CD4-positive, alpha-beta memory T cell (primary cell): Measurements from ENCODE around the gene KRTAP2-3. TPM values are rescaled to one million over a fixed set of nuclear protein-coding genes. Genes with fewer than 3 reads are reported as not detected.
"Not testable (repeated sequence)": the region's sequence is repeated elsewhere in the genome, so short reads cannot be mapped to it uniquely, and the experiment has no call there.

Experiments
- CTCF ChIA-PET: fragments of 350-600 bp; sonication (Branson Sonifier 250); formaldehyde crosslinking; loops from one replicate; lab custom pipeline; 2021; ENCODE audit warnings: inconsistent platforms; ENCODE audit not compliant: partially characterized antibody; lab: Charles Lee
- POLR2A ChIA-PET: fragments of 350-600 bp; sonication (Branson Sonifier 250); formaldehyde crosslinking; loops from one replicate; lab custom pipeline; 2021; ENCODE audit not compliant: partially characterized antibody; lab: Charles Lee
- DNase-seq, 5 donors: peaks; one replicate each; pipeline versions ENCODE4 v3.0.0 to v3.0.0-alpha.2; 2020 to 2022; ENCODE audit warnings: mixed read lengths in 1 of 5
- H3K27ac ChIP-seq: one replicate; pipeline ENCODE4 v1.7.0; 2013; ENCODE audit warnings: low read depth, low read length
- H3K27me3 ChIP-seq: 2 replicates; pipeline ENCODE4 v1.7.0; 2013; ENCODE audit warnings: mild to moderate bottlenecking, low read length, moderate library complexity; ENCODE audit not compliant: insufficient read depth
- H3K36me3 ChIP-seq: 2 replicates; pipeline ENCODE4 v1.7.0; 2013; ENCODE audit warnings: mild to moderate bottlenecking, low read length, moderate library complexity; ENCODE audit not compliant: insufficient read depth
- H3K4me1 ChIP-seq: 2 replicates; pipeline ENCODE4 v1.7.0; 2013; ENCODE audit warnings: mild to moderate bottlenecking, low read length, moderate library complexity; ENCODE audit not compliant: insufficient read depth
- H3K4me3 ChIP-seq, 2 donors: one replicate each; pipeline ENCODE4 v1.7.0; 2013; ENCODE audit warnings: low read length in 2 of 2, mild to moderate bottlenecking in 1 of 2
- H3K9me3 ChIP-seq, 2 donors: one replicate each; pipeline ENCODE4 v1.7.0; 2013; ENCODE audit warnings: low read length in 2 of 2, control low read depth in 1 of 2; ENCODE audit not compliant: control insufficient read depth in 1 of 2
- H3K27ac Mint-ChIP-seq, 7 donors: one replicate each; pipeline ENCODE4 v1.8.0; 2020 to 2021; ENCODE audit warnings: mixed read lengths in 7 of 7, mild to moderate bottlenecking in 6 of 7, inconsistent platforms in 3 of 7, moderate library complexity in 3 of 7
- H3K27me3 Mint-ChIP-seq, 2 donors: one replicate each; pipeline ENCODE4 v1.8.0; 2020 to 2021; ENCODE audit warnings: mixed read lengths in 2 of 2
- H3K36me3 Mint-ChIP-seq, 2 donors: one replicate each; pipeline ENCODE4 v1.8.0; 2020 to 2021; ENCODE audit warnings: mixed read lengths in 2 of 2, inconsistent platforms in 1 of 2, mild to moderate bottlenecking in 1 of 2
- H3K4me1 Mint-ChIP-seq, 4 donors: one replicate each; pipeline ENCODE4 v1.8.0; 2020 to 2021; ENCODE audit warnings: mixed read lengths in 4 of 4, mild to moderate bottlenecking in 1 of 4
- H3K4me3 Mint-ChIP-seq, 8 donors: one replicate each; pipeline ENCODE4 v1.8.0; 2020 to 2021; ENCODE audit warnings: mixed read lengths in 8 of 8, mild to moderate bottlenecking in 7 of 8, moderate library complexity in 6 of 8, inconsistent platforms in 3 of 8
- H3K9me3 Mint-ChIP-seq, 8 donors: one replicate each; pipeline ENCODE4 v1.8.0; 2020 to 2021; ENCODE audit warnings: mixed read lengths in 8 of 8, mild to moderate bottlenecking in 5 of 8, inconsistent platforms in 3 of 8, moderate library complexity in 1 of 8
- intact Hi-C: fragments of 100-400 bp; cut with micrococcal nuclease; formaldehyde crosslinking; loops from one replicate; pipeline ENCODE4 v1.15.1; 2023
- polyA plus RNA-seq, 2 donors: library from polyadenylated mRNA; unstranded; fragments of 300-500 nt; fragmentation: Illumina TruSeq; gene quantifications; one replicate each; pipeline ENCODE4 v1.2.3, GENCODE V29; 2021
- total RNA-seq, 2 experiments: library from RNA; stranded (reverse); gene quantifications; one replicate each; pipeline ENCODE4 v1.2.3, GENCODE V29; 2021

Gene KRTAP2-3
- total RNA-seq (not detected), polyA plus RNA-seq (not detected)

DNA sequence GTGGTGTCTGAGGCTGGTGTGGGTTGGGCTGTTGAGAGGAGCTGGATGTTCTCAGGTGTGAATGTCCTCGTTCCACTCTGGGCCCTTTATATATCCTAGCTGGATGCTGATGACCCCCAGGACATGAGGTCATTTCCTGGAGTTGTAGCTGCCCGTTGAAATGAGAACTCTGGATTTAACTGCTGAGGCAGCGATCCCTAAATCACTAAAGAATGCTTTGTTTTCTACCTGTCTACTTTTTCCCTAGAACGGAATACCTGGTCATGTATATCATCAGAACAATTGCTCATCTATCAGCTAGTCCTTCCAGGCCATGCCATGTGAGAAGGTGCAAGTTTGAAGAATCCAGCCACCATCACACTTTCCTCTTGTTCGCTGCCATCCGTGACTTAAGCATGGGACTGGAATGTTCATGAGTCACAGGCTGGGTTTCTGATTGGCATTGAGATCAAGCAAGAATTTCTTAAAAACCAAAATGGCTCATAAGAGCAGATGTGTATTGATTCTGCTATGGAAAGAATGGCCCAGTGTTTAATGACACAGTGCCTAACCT is at the start of gene KRTAP2-3:
TSS of gene KRTAP2-3 (minus strand) at position 63 of the 553 bp plus-strand sequence. CDS start 64 bp downstream, outside the sequence.
- DNase-seq: no peak
- POLR2A ChIA-PET: no interaction called here
- no peaks in the 10 kb centered on the region for H3K36me3 ChIP-seq
- CTCF ChIA-PET: no interaction called here
- H3K4me1 Mint-ChIP-seq: peaks cover 0 to 3% (median 0%) of the 10 kb centered on the region in 4 donors
- H3K4me3 Mint-ChIP-seq: no peak within 1 kb of the TSS
- H3K4me3 ChIP-seq: no peak within 1 kb of the TSS
- intact Hi-C loops: no loop called here
- no peaks in the 10 kb centered on the region for H3K9me3 ChIP-seq
- no peak within 1 kb of the TSS for H3K27ac Mint-ChIP-seq
- H3K27ac ChIP-seq: no peak within 1 kb of the TSS
- no peaks in the 10 kb centered on the region for H3K27me3 ChIP-seq
- peaks cover 0 to 7% (median 0%) of the 10 kb centered on the region in 8 donors for H3K9me3 Mint-ChIP-seq
- no peaks in the 10 kb centered on the region for H3K4me1 ChIP-seq
- peaks cover 0 to 3% of the 10 kb centered on the region in 2 donors for H3K36me3 Mint-ChIP-seq
- peaks cover 24 to 40% of the 10 kb centered on the region in 2 donors for H3K27me3 Mint-ChIP-seq

GRCh38 chr17:41108728-41109386 is 48.9 kb upstream of the KRTAP2-3 start:
- H3K36me3 ChIP-seq, CTCF ChIA-PET, H3K4me3 ChIP-seq, H3K9me3 ChIP-seq, intact Hi-C loops, H3K36me3 Mint-ChIP-seq, H3K27ac ChIP-seq, H3K27me3 ChIP-seq, POLR2A ChIA-PET, H3K4me1 ChIP-seq, DNase-seq: not testable (repeated sequence)
- H3K9me3 Mint-ChIP-seq: peaks cover 0 to 13% (median 3%) of the 10 kb centered on the region in 8 donors
- H3K27ac Mint-ChIP-seq: peak overlapping the region in 2 of 7 donors; percentile 0 to 7
- peak overlapping the region in 5 of 8 donors; percentile 62 to 79 (median 75) for H3K4me3 Mint-ChIP-seq
- H3K27me3 Mint-ChIP-seq: peaks cover 7 to 17% of the 10 kb centered on the region in 2 donors
- H3K4me1 Mint-ChIP-seq: peaks cover 0 to 23% (median 4%) of the 10 kb centered on the region in 4 donors

- H3K36me3 Mint-ChIP-seq: no peaks in the 10 kb centered on the region
- H3K4me1 Mint-ChIP-seq: peaks cover 0 to 23% (median 4%) of the 10 kb centered on the region in 4 donors
- peaks cover 7 to 17% of the 10 kb centered on the region in 2 donors for H3K27me3 Mint-ChIP-seq
- Histone ChIP-seq H3K4me1 (no peaks in the 10 kb centered on the region), H3K27me3 (no peaks in the 10 kb centered on the region), H3K9me3 (no peaks in the 10 kb centered on the region), H3K36me3 (no peaks in the 10 kb centered on the region), H3K4me3 (no peak overlapping the region), H3K27ac (no peak overlapping the region)
- intact Hi-C loops: no loop called here
- H3K27ac Mint-ChIP-seq: peak overlapping the region in 2 of 7 donors; percentile 52 to 57
- DNase-seq: no peak
- CTCF ChIA-PET: no interaction called here
- H3K9me3 Mint-ChIP-seq: peaks cover 0 to 9% (median 3%) of the 10 kb centered on the region in 8 donors
- H3K4me3 Mint-ChIP-seq: peak overlapping the region in 4 of 8 donors; percentile 9 to 79 (median 70)
- POLR2A ChIA-PET: no interaction called here
Measured at GRCh38 chr17:41107941-41108450, 48.1 kb upstream of the KRTAP2-3 start.

DNA sequence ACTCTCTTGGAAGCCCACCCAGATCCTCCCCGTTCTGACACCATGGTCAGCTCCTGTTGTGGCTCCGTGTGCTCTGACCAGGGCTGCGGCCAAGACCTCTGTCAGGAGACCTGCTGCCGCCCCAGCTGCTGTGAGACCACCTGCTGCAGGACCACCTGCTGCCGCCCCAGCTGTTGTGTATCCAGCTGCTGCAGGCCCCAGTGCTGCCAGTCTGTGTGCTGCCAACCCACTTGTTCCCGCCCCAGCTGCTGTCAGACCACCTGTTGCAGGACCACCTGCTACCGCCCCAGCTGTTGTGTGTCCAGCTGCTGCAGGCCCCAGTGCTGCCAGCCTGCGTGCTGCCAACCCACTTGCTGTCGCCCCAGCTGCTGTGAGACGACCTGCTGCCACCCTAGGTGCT is 45.4 kb upstream of the KRTAP2-3 start, which contains the start of gene KRTAP4-9:
TSS of gene KRTAP4-9 (plus strand) at position 43 of the 400 bp plus-strand sequence. CDS start at position 43, 0 bp downstream.
- H3K27me3 ChIP-seq, H3K4me3 ChIP-seq, H3K9me3 Mint-ChIP-seq, H3K4me3 Mint-ChIP-seq, H3K36me3 ChIP-seq, H3K4me1 ChIP-seq, H3K9me3 ChIP-seq, DNase-seq, H3K36me3 Mint-ChIP-seq, intact Hi-C loops, H3K27ac ChIP-seq, CTCF ChIA-PET, POLR2A ChIA-PET: not testable (repeated sequence)
- Mint-ChIP-seq H3K27ac (peak within 1 kb of the TSS in 1 of 7 donors; percentile 76), H3K4me1 (peaks cover 0 to 24% (median 5%) of the 10 kb centered on the region in 4 donors), H3K27me3 (peaks cover 7 to 17% of the 10 kb centered on the region in 2 donors)

- Mint-ChIP-seq H3K4me1 (peaks cover 0 to 33% (median 9%) of the 10 kb centered on the region in 4 donors), H3K27me3 (peaks cover 8 to 20% of the 10 kb centered on the region in 2 donors)
- H3K27me3 ChIP-seq, H3K27ac ChIP-seq, H3K4me1 ChIP-seq, CTCF ChIA-PET, POLR2A ChIA-PET, H3K27ac Mint-ChIP-seq, H3K4me3 Mint-ChIP-seq, H3K4me3 ChIP-seq, H3K36me3 Mint-ChIP-seq, H3K9me3 ChIP-seq, H3K9me3 Mint-ChIP-seq, H3K36me3 ChIP-seq, DNase-seq: not testable (repeated sequence)
- intact Hi-C loops: loop anchor here (5.0 kb wide), 1 partner anchor 218 kb away; no protein-coding TSS in a partner anchor
Measured at GRCh38 chr17:41104386-41105038, 44.6 kb upstream of the KRTAP2-3 start.

DNA sequence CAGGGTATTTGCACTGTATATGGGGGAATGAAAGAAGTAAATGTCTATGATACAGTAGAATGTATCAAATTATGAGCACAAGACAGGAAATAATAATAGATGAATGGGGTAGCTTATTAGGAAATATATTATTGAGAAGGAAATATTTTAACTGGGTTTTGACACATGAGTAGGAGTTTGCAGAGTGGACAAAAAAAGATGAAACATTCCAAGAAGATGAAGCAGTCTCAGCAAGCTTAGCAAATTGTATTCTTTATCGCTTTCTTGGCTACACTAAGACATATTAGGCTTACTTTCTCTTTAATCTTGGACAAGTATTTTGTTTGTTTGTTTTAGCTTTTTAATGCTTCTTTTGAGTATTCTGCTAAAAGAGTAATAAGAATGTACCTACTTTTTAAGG is 44.0 kb upstream of the KRTAP2-3 start:
- H3K36me3 ChIP-seq: no peaks in the 10 kb centered on the region
- H3K27me3 ChIP-seq: no peaks in the 10 kb centered on the region
- POLR2A ChIA-PET: no interaction called here
- intact Hi-C loops: loop anchor here (5.0 kb wide), 1 partner anchor 218 kb away; no protein-coding TSS in a partner anchor
- no peak overlapping the region for H3K4me3 Mint-ChIP-seq
- H3K9me3 Mint-ChIP-seq: no peaks in the 10 kb centered on the region
- CTCF ChIA-PET: no interaction called here
- H3K27me3 Mint-ChIP-seq: peaks cover 8 to 19% of the 10 kb centered on the region in 2 donors
- H3K4me1 ChIP-seq: no peaks in the 10 kb centered on the region
- DNase-seq: no peak
- peaks cover 0 to 30% (median 9%) of the 10 kb centered on the region in 4 donors for H3K4me1 Mint-ChIP-seq
- no peak overlapping the region for H3K27ac Mint-ChIP-seq
- no peaks in the 10 kb centered on the region for H3K36me3 Mint-ChIP-seq
- H3K4me3 ChIP-seq: no peak overlapping the region
- no peaks in the 10 kb centered on the region for H3K9me3 ChIP-seq
- H3K27ac ChIP-seq: no peak overlapping the region
